ENCODE data around the gene NANOS2. TPM values are rescaled to one million over a fixed set of nuclear protein-coding genes. Genes with fewer than 3 reads are reported as not detected.

Gene NANOS2
- total and polyA plus RNA-seq, 2 of the 4 experiments (the other 2 are of a cell fraction), result not detected

DNA sequence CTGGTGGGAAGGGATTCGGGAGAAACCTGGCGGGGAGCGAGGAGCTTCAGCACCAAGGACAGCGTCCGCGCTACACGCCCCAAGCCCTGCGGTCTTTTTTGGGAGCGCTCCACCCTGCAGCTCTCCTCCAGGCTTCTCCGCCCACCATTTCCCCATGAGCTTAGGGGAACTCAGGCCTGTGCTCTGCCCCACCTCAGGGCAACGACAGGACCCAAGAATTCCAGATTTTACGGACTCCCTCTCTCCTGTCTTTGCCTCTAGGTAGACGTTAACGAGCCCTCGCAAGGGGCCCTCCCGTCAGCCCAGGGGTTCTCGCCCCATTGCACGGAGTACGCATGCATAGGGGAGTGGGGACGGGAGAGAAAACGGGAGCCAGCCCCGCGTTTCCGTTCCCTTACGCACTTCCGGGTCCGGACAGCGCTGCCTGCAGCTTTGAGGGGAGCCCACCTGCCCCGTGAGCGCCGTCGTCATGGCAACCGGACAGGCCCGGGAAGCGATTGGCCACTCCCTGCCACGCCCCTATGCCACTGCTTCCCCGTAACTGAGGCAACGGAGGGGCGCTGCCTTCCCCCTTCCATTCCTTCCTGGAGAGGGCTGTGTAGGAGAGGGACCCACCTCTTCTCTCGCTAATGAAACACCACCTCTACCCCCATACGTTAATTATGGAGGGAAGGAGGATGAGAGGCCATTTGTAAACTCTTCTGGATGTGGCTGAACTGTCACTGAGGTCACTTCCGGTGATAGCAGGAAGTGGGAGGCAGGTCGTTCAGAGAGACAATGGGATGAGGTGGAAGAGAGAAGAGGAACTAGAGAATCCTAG is 38.3 kb upstream of the NANOS2 start:
- no peak overlapping the region for H2AK5ac ChIP-seq (ENCODE audit: low read depth, low read length)
- ChIA-PET CTCF (no interaction called here), POLR2A (ENCODE audit: unreplicated experiment) (interaction anchor here (0.6 kb wide), 1 partner anchor 745 kb away, joined by 7 read pairs; no protein-coding TSS in a partner anchor)
- no peaks in the 10 kb centered on the region for H3K9me3 ChIP-seq (ENCODE audit: control insufficient read depth, insufficient read depth, low read length)
- peak overlapping the region; percentile 83 for H2AFZ ChIP-seq (replicated peaks; ENCODE audit: low read length, poor library complexity)
- no peak overlapping the region for H2BK15ac ChIP-seq (ENCODE audit: low read depth, low read length)
- H3K27ac ChIP-seq (ENCODE audit: insufficient read depth, low read length), result no peak overlapping the region
- no peaks in the 10 kb centered on the region for H4K20me1 ChIP-seq (ENCODE audit: insufficient read depth, low read length)
- no peak overlapping the region for H4K8ac ChIP-seq (ENCODE audit: low read depth in 2 of 2, low read length in 2 of 2)
- intact Hi-C loops (cut with micrococcal nuclease) (no loop called here), dilution Hi-C loops (cut with HindIII; ENCODE audit: low sequenced_read_pairs, unreplicated experiment) (no loop called here), in situ Hi-C loops (cut with MboI; ENCODE audit: low sequenced_read_pairs) (no loop called here)
- H2BK120ac ChIP-seq (ENCODE audit: low read depth, low read length), result no peak overlapping the region
- H3K27me3 ChIP-seq (ENCODE audit: control insufficient read depth, insufficient read depth, low read length), result no peaks in the 10 kb centered on the region; the same call in 1 of the 2 replicates
- no peaks in the 10 kb centered on the region for H3K4me1 ChIP-seq (ENCODE audit: control insufficient read depth, insufficient read depth, low read length)
- no peaks in the 10 kb centered on the region for H3K9me1 ChIP-seq (ENCODE audit: insufficient read depth, low read length)
- 7% methylated on average over 3 of the region's 43 CpGs; no CpG with 5 or more reads in 1 of the 2 experiments for WGBS, 2 experiments (ENCODE audit: extremely low coverage in 2 of 2, insufficient read length in 1 of 2)
- H3K79me1 ChIP-seq (ENCODE audit: low read depth in 1 of 2, low read length in 2 of 2), result no peaks in the 10 kb centered on the region
- H3K56ac ChIP-seq (ENCODE audit: extremely low read depth, insufficient read depth, low read length), result no peak overlapping the region
- TF ChIP-seq MAFK (IDR thresholded peaks at IDR 0.05; ENCODE audit: low read depth, low read length) (no peak), CEBPB (IDR thresholded peaks at IDR 0.05; ENCODE audit: low read depth, low read length) (no peak), MXI1 (IDR thresholded peaks at IDR 0.05; ENCODE audit: borderline replicate concordance, low read depth, low read length) (0 out of 2 replicates have a peak, but pooled peaks have one; percentile 27)
- H3K14ac ChIP-seq (replicated peaks; ENCODE audit: low read depth, low read length), result no peak overlapping the region
- H2BK5ac ChIP-seq (ENCODE audit: low read depth, low read length, poor library complexity, severe bottlenecking), result no peak overlapping the region
- no peak overlapping the region for H3K4ac ChIP-seq (ENCODE audit: low read depth, low read length)
- H2AK9ac ChIP-seq (replicated peaks; ENCODE audit: low read depth, low read length, poor library complexity), result no peak overlapping the region
- ATAC-seq (ENCODE audit: low read depth), result peak; percentile 84
- no TSS peak for BruUV-seq (replicated peaks)
- H4K5ac ChIP-seq (ENCODE audit: low read depth, low read length), result no peak overlapping the region
- H2BK20ac ChIP-seq (ENCODE audit: low read depth, low read length), result no peak overlapping the region
- no peak overlapping the region for H3K18ac ChIP-seq (ENCODE audit: low read depth, low read length)
- no peak overlapping the region for H4K91ac ChIP-seq (ENCODE audit: insufficient read depth, low read depth, low read length)
- peak overlapping the region; percentile 27; the same call in 1 of the 2 replicates for H3K4me2 ChIP-seq (ENCODE audit: low read depth, low read length)
- no peak overlapping the region for H3K9ac ChIP-seq (ENCODE audit: low read depth, low read length)
- DNase-seq, result peak; percentile 42
- no peak overlapping the region for H3K4me3 ChIP-seq (ENCODE audit: insufficient read depth, low read depth, low read length)
- no peak overlapping the region for H3K23ac ChIP-seq (ENCODE audit: low read depth, low read length)
- H3K36me3 ChIP-seq (ENCODE audit: control insufficient read depth, insufficient read depth, low read length), result no peaks in the 10 kb centered on the region
